ENCODE data around the gene JUNB.

DNA sequence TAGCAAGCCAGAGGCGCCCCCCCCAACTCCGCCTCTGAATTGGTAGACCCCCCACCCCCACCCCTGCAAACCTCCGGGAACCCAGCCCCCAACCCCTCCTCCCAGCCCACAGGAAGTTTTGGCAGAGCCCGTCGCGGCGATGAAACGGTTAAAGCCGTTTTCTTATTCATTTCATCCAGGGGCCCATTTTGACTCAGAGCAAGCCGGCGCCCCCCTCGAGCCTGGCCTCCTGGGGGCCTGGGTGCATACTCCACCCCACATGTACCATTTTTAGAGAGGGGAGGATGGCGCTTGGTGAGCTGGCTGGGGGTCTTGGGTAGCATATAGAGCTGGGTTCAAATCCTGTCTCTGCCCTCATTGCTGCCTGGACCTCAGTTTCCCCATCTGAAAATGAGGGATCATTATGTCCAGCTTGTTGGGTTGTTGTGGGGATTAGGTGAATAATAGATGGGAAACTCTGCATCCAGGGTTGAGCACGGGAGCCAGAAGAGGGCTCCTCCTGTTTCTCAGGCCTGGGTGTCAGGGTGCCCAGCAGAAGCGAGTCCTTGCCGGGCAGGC is 7.9 kb upstream of the JUNB start:
- TF ChIP-seq GATA2 (IDR thresholded peaks at IDR 0.05; ENCODE audit: low read depth, low read length) (no peak), GATA3 (IDR thresholded peaks at IDR 0.05; ENCODE audit: low read depth, low read length) (no peak)

All from SH-SY5Y (cell line).